HG03571 (cell line): ENCODE data around the gene AHSA1.
"Not testable (repeated sequence)": the region's sequence is repeated elsewhere in the genome, so short reads cannot be mapped to it uniquely, and the experiment has no call there.

Experiments used
- ATAC-seq: cut with Tn5 transposase; IDR thresholded peaks from one replicate; pipeline ENCODE4 v1.9.1; 2021; ENCODE audit not compliant: unreplicated experiment

The AHSA1 gene

DNA sequence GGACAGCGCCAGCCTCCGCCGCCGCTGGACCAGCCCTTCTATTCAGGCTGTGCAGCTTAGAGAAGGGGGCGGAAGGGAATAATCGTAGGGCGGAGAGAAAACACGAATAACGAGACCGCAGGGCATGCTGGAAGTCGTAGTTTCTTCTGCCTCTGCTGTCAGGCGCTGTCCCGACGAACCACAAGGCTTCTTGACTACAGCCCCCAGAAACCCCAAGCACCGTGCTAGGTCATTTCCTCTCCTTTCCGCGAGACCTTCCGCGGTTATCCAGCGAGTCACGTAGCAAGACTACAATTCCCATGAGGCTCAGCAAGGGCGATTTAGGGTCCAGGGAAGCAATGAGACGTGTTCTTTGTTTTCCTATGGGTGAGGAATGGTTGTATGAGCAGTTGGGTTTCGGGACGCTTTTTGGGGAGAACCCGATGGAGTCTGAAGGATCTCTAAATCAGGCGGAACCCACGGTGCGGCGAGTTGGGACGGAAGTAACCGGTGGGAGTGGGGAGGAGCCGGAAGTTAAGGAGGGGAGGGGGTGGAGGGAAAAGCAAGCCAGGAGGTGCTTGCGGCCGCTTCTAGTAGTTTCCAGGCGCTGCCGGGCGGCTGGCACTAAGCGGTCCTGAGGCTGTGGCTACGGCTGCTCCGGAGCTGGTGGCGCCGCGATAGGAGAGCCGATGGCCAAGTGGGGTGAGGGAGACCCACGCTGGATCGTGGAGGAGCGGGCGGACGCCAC lies at the start of gene AHSA1, which contains the start of gene VIPAS39:
Gene AHSA1, plus strand, starts transcription at position 572 of the 727 bp plus-strand sequence. Its CDS starts 97 bp downstream, at position 669.
Gene VIPAS39, minus strand, starts transcription at position 80 of the 727 bp plus-strand sequence. CDS start 3,499 bp downstream, outside the sequence.
- ATAC-seq: peak; percentile 90

DNA sequence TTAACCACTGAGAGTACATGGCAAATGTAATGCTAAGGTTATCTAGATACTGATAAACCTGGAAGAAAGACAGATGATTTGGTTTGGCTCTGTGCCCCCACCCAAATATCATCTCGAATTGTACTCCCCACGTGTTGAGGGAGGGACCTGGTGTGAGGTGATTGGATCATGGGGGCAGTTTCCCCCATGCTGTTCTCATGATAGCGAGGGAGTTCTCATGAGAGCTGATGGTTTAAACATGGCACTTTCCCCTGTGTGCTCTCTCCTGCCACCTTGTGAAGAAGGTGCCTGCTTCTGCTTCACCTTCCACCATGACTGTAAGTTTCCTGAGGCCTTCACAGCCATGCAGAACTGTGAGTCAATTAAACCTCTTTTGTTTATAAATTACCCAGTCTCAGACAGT lies 48.8 kb upstream of the AHSA1 start:
- no peak for ATAC-seq

DNA sequence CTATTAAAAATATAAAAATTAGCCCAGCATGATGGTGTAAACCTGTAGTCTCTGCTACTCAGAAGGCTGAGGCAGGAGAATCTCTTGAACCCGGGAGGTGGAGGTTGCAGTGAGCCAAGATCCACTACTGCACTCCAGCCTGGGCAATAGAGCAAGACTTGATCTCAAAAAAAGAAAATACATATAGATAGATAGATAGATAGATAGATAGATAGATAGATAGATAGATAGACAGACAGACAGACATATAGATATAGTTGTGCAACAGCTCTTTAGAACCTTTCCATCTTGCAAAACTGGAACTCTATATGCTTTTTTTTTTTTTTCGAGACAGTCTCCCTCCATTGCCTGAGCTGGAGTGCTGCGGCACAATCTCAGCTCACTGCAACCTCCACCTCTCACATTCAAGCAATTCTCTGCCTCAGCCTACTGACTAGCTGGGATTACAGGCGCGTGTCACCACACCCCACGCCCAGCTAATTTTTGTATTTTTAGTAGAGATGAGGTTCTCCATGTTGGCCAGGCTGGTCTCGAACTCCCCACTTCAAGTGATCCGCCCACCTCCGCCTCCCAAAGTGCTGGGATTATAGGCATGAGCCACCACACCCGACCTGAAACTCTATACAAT lies 42.4 kb upstream of the AHSA1 start:
- ATAC-seq: not testable (repeated sequence)

GRCh38 chr14:77416098-77416497 lies 41.8 kb upstream of the AHSA1 start:
- not testable (repeated sequence) for ATAC-seq

- ATAC-seq: no peak
Measured at GRCh38 chr14:77416836-77417235, 41.1 kb upstream of the AHSA1 start.

GRCh38 chr14:77421201-77421600 lies 36.7 kb upstream of the AHSA1 start:
- ATAC-seq: no peak

DNA sequence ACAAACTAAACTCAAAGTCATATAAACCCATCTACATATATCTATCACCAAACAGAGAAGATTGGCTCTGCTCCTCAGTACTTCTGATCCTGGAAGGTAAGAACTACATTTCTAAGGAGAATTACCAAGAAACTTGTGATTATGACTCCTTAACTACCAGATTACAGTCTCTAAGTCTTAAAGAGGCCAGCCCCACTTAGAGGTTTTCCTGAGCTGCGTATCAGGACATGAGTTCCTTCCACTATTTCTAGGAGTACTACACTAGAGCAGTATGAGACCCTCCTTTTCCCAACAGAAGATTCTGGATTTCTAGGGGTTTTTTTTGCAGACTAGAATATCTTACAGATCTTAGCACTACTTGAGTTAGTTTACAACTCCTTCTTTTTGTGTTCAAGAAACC lies 34.5 kb upstream of the AHSA1 start, which contains the start of gene NOXRED1:
Gene NOXRED1, minus strand, starts transcription at position 101 of the 400 bp plus-strand sequence. CDS start 634 bp downstream, outside the sequence.
- no peak for ATAC-seq

- no peak for ATAC-seq
Measured at GRCh38 chr14:77424862-77425261, 33.0 kb upstream of the AHSA1 start.

GRCh38 chr14:77426396-77426795 lies 31.5 kb upstream of the AHSA1 start:
- no peak for ATAC-seq

- ATAC-seq: no peak
Measured at GRCh38 chr14:77436042-77436441, 21.9 kb upstream of the AHSA1 start.

- ATAC-seq: no peak
Measured at GRCh38 chr14:77438596-77438995, 19.3 kb upstream of the AHSA1 start.

GRCh38 chr14:77439861-77440260 lies 18.0 kb upstream of the AHSA1 start:
- no peak for ATAC-seq

- ATAC-seq: no peak
Measured at GRCh38 chr14:77442196-77442595, 15.7 kb upstream of the AHSA1 start.

- no peak for ATAC-seq
Measured at GRCh38 chr14:77455966-77456640, 1.8 kb upstream of the AHSA1 start.

GRCh38 chr14:77457115-77457521 lies 775 bp upstream of the AHSA1 start:
- no peak for ATAC-seq

GRCh38 chr14:77458249-77458950 lies 507 bp downstream of the AHSA1 start:
- peak; percentile 14 for ATAC-seq

DNA sequence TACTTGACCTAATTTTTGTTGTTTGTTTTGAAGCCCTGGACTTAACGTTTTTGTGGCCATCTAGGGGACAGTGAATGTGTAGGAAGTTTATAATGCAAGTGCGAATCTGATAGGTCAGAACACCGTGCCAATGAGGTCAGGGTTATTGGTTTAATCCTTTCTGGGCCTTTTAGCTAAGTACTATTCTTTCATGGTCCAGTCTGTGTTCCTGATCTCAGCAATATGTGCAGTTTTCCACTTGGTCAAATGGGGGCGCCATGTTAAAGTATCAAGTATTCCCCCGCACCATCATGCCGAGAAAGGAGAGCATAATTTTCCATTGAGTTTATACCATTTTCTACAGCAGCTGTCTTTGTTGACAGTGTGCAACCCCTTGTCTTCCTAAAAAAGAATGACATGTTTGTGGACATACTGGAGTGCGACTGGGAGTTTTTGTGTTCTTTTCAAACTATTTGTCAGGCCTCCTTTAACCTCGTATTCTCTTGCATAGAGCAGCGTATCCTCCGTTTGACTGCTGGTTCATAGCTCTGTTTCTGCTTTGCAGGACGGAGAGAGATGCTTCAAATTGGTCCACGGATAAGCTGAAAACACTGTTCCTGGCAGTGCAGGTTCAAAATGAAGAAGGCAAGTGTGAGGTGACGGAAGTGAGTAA lies 1.3 kb downstream of the AHSA1 start:
- no peak for ATAC-seq

DNA sequence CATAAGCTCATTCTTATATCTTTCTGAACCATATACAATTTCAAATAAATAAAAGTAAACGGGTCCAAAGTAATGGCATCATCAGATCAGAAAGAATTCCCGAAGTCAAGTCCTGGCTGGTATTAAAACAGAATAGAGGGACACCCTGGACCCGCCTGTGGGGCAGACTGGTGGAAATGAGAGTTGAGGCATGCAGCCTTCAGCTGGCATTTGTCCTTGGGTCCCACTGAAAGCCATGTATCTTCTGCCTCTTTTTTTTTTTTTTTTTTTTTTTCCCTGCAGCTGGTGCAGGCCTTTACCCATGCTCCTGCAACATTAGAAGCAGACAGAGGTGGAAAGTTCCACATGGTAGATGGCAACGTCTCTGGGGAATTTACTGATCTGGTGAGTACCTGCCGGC lies 9.9 kb downstream of the AHSA1 start:
- no peak for ATAC-seq

DNA sequence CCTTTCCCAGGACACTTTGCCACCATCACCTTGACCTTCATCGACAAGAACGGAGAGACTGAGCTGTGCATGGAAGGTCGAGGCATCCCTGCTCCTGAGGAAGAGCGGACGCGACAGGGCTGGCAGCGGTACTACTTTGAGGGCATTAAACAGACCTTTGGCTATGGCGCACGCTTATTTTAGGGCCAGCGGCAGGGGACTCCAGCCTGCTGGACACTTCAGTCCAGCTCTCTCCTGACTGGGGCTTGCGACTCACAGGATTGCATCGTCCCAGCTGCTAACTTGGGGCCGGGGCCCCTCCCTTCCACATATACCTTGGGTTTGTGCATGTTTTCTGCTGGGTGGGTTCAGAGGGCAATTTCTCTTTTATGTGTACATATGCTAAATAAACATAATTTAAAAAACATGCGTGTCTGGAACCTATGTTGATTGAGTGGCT lies 11.2 kb downstream of the AHSA1 start:
- ATAC-seq: no peak

GRCh38 chr14:77469539-77469938 lies 11.6 kb downstream of the AHSA1 start:
- no peak for ATAC-seq
